HFFc6 (cell line): Measurements from ENCODE around the gene GSTM2. TPM values are rescaled to one million over a fixed set of nuclear protein-coding genes. Genes with fewer than 3 reads are reported as not detected.

Source experiments
- DNase-seq: peaks from one replicate; pipeline ENCODE4 v3.0.0-alpha.2; 2018
- H3K27ac Mint-ChIP-seq: 2 replicates; pipeline ENCODE4 v1.8.0; 2020; ENCODE audit warnings: mild to moderate bottlenecking, mixed read lengths
- H3K27me3 Mint-ChIP-seq: 2 replicates; pipeline ENCODE4 v1.8.0; 2021; ENCODE audit warnings: mild to moderate bottlenecking, moderate library complexity, mixed read lengths; ENCODE audit not compliant: insufficient read depth
- H3K36me3 Mint-ChIP-seq: 2 replicates; pipeline ENCODE4 v1.8.0; 2021; ENCODE audit warnings: low read depth, mixed read lengths
- H3K4me1 Mint-ChIP-seq: 2 replicates; pipeline ENCODE4 v1.8.0; 2020; ENCODE audit warnings: low read depth, mixed read lengths
- H3K4me3 Mint-ChIP-seq: 2 replicates; pipeline ENCODE4 v1.8.0; 2020; ENCODE audit warnings: mild to moderate bottlenecking, moderate library complexity, mixed read lengths
- H3K9me3 Mint-ChIP-seq: 2 replicates; pipeline ENCODE4 v1.8.0; 2020; ENCODE audit warnings: mild to moderate bottlenecking, mixed read lengths
- total RNA-seq, 6 experiments: library from RNA; stranded (reverse); fragmentation: NEBNext Ultra II Directional; extraction: Animal tissue kit (Norgen Biotek cat#: 25700); gene quantifications; 2 replicates in 1 of 6; 3 replicates in 5 of 6; pipeline ENCODE4 v1.2.3, GENCODE V29; 2021
- TF ChIP-seq, protein P1 (sequence below): fragments of 200-600 bp; sonication (generic); IDR thresholded peaks from 2 replicates; pipeline ENCODE4 v1.5.0; 2021; ENCODE audit warnings: antibody characterized with exemption, mild to moderate bottlenecking

GSTM2 gene
- total RNA-seq, 6 experiments from 2014 or later, result 32.4 to 53.4 (median 46.1) TPM

GRCh38 chr1:109712321-109712864 is 44.5 kb downstream of the GSTM2 start:
- Mint-ChIP-seq H3K4me3 (peak overlapping the region; percentile 81), H3K9me3 (peaks cover 19% of the 10 kb centered on the region), H3K36me3 (peaks cover 17% of the 10 kb centered on the region), H3K27me3 (peaks cover 8% of the 10 kb centered on the region), H3K4me1 (peaks cover 3% of the 10 kb centered on the region), H3K27ac (peak overlapping the region; percentile 9; the same call in 1 of the 2 replicates)
- DNase-seq, result no peak
- TF ChIP-seq, protein P1, sequence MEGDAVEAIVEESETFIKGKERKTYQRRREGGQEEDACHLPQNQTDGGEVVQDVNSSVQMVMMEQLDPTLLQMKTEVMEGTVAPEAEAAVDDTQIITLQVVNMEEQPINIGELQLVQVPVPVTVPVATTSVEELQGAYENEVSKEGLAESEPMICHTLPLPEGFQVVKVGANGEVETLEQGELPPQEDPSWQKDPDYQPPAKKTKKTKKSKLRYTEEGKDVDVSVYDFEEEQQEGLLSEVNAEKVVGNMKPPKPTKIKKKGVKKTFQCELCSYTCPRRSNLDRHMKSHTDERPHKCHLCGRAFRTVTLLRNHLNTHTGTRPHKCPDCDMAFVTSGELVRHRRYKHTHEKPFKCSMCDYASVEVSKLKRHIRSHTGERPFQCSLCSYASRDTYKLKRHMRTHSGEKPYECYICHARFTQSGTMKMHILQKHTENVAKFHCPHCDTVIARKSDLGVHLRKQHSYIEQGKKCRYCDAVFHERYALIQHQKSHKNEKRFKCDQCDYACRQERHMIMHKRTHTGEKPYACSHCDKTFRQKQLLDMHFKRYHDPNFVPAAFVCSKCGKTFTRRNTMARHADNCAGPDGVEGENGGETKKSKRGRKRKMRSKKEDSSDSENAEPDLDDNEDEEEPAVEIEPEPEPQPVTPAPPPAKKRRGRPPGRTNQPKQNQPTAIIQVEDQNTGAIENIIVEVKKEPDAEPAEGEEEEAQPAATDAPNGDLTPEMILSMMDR, result no peak

DNA sequence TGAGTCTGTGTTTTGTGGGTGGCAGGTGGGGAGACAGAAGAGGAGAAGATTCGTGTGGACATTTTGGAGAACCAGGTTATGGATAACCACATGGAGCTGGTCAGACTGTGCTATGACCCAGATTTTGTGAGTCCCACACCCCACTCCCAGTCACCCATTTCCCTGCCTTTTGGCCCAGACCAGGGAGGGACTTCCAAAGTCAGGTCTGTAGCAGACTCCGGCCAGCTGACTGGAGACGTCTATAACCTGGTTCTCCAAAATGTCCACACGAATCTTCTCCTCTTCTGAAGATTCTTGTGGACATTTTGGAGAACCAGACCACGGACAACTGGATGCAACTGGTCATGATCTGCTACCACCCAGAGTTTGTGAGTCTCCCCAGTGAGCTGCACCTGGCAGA is 45.8 kb downstream of the GSTM2 start:
- no peak overlapping the region for H3K4me3 Mint-ChIP-seq
- H3K27ac Mint-ChIP-seq, result no peak overlapping the region
- DNase-seq, result no peak
- H3K36me3 Mint-ChIP-seq, result peaks cover 10% of the 10 kb centered on the region
- peaks cover 15% of the 10 kb centered on the region for H3K4me1 Mint-ChIP-seq
- TF ChIP-seq, protein P1, result no peak
- H3K9me3 Mint-ChIP-seq, result peaks cover 11% of the 10 kb centered on the region
- peaks cover 8% of the 10 kb centered on the region for H3K27me3 Mint-ChIP-seq

- Mint-ChIP-seq H3K27ac (no peak overlapping the region), H3K36me3 (no peaks in the 10 kb centered on the region), H3K4me1 (peaks cover 27% of the 10 kb centered on the region), H3K4me3 (no peak overlapping the region), H3K27me3 (peaks cover 4% of the 10 kb centered on the region; the same call in 1 of the 2 replicates), H3K9me3 (no peaks in the 10 kb centered on the region)
- DNase-seq, result no peak
- TF ChIP-seq, protein P1, result no peak
Measured at GRCh38 chr1:109714661-109715372, 47.0 kb downstream of the GSTM2 start.

DNA sequence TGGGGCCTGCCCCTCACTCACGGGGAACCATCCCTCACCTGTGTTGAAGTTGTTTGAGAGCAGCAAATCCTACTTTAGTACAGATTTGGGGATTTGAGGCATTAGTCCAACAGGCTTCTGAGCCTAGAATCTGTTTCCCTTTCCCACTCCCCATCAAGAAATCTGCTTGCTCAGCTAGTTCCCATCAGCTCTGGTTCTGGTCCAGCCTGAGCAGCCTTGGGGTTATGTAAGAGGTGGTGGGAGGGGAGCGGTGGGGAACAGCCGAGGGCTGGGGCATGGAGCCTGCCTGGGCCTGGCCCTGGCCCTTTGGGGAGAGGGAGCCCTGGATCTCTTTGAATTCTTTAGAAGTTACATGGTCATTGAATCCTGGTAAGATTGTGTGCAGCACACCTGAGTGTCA is 48.3 kb downstream of the GSTM2 start:
- DNase-seq, result no peak
- Mint-ChIP-seq H3K27ac (no peak overlapping the region), H3K4me3 (no peak overlapping the region), H3K36me3 (no peaks in the 10 kb centered on the region), H3K27me3 (peaks cover 4% of the 10 kb centered on the region; the same call in 1 of the 2 replicates), H3K9me3 (no peaks in the 10 kb centered on the region), H3K4me1 (peaks cover 32% of the 10 kb centered on the region)
- TF ChIP-seq, protein P1, result no peak

DNA sequence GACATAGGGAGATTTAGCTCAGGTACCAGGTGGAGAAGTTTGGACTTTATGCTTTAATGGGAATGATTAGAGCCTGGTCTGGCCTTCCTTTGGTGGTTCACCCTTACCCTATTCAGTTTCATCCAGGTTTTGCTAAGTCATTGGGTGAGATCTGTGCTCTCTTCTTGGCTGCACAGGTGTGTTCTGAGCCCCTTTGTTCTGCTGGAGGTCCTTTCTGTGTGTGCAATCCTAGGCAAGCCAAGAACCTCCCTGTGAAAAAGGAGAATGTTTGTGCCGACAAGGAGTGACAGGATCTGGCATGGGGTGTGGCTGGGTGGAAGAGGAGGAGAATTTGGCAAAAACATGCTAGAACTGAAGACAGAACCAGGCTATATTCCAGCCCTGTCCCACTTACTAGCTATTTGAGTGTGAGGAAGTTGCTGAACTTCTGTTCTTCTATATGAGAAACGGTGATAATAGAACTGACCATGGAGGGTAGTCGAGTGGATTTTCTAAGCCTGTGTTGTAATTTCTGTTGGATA is 48.8 kb downstream of the GSTM2 start:
- H3K27ac Mint-ChIP-seq, result no peak overlapping the region; the same call in 1 of the 2 replicates
- H3K9me3 Mint-ChIP-seq, result no peaks in the 10 kb centered on the region
- peaks cover 32% of the 10 kb centered on the region for H3K4me1 Mint-ChIP-seq
- H3K27me3 Mint-ChIP-seq, result peaks cover 4% of the 10 kb centered on the region; the same call in 1 of the 2 replicates
- no peak for DNase-seq
- H3K4me3 Mint-ChIP-seq, result no peak overlapping the region
- TF ChIP-seq, protein P1, result no peak
- no peaks in the 10 kb centered on the region for H3K36me3 Mint-ChIP-seq
